Karpas-422 (cell line): Measurements from ENCODE around the gene AQP1. TPM values are rescaled to one million over a fixed set of nuclear protein-coding genes. Genes with fewer than 3 reads are reported as not detected.

Source experiments
- DNase-seq: peaks from one replicate; pipeline ENCODE4 v3.0.0-alpha.2; 2015
- H2AFZ ChIP-seq: fragments of 200-600 bp; sonication (generic); 2 replicates; pipeline ENCODE4 v1.6.1; 2014; ENCODE audit warnings: antibody characterized with exemption, low read length, mixed read lengths
- H3K27ac ChIP-seq: fragments of 200-600 bp; sonication (generic); 2 replicates; pipeline ENCODE4 v1.5.1; 2014; ENCODE audit warnings: mild to moderate bottlenecking, low read length, moderate library complexity
- H3K27me3 ChIP-seq: fragments of 200-600 bp; sonication (generic); 2 replicates; pipeline ENCODE4 v1.6.1; 2014; ENCODE audit warnings: low read length, mixed read lengths
- H3K36me3 ChIP-seq: fragments of 200-600 bp; sonication (generic); 2 replicates; pipeline ENCODE4 v1.6.1; 2014; ENCODE audit warnings: low read length, mixed read lengths; ENCODE audit not compliant: insufficient read depth
- H3K4me1 ChIP-seq: fragments of 200-600 bp; sonication (generic); 2 replicates; pipeline ENCODE4 v1.6.1; 2014; ENCODE audit warnings: mild to moderate bottlenecking, low read length, mixed read lengths
- H3K4me2 ChIP-seq: fragments of 200-600 bp; sonication (generic); 2 replicates; pipeline ENCODE4 v1.6.1; 2014; ENCODE audit warnings: low read length, low read depth, mild to moderate bottlenecking; ENCODE audit not compliant: poor library complexity, severe bottlenecking
- H3K4me3 ChIP-seq: fragments of 200-600 bp; sonication (generic); 2 replicates; pipeline ENCODE4 v1.5.1; 2014; ENCODE audit warnings: mild to moderate bottlenecking, antibody characterized with exemption, low read length, mixed read lengths
- H3K79me2 ChIP-seq: fragments of 200-600 bp; sonication (generic); 2 replicates; pipeline ENCODE4 v1.6.1; 2014; ENCODE audit warnings: mild to moderate bottlenecking, low read length, mixed read lengths
- H3K9ac ChIP-seq: fragments of 200-600 bp; sonication (generic); 2 replicates; pipeline ENCODE4 v1.6.0; 2014; ENCODE audit warnings: low read length
- H3K9me2 ChIP-seq: fragments of 200-600 bp; sonication (generic), shearing (Covaris generic); replicated peaks from 2 replicates; pipeline ENCODE4 v1.6.0; 2014; ENCODE audit warnings: mild to moderate bottlenecking, low read length, moderate library complexity; ENCODE audit not compliant: insufficient read depth
- H3K9me3 ChIP-seq: fragments of 300-700, 200-600 bp; sonication (generic); 2 replicates; pipeline ENCODE4 v1.6.1; 2014; ENCODE audit warnings: low read length, mixed read lengths
- H4K20me1 ChIP-seq: fragments of 200-600 bp; sonication (generic); 2 replicates; pipeline ENCODE4 v1.6.1; 2014; ENCODE audit warnings: mild to moderate bottlenecking, antibody characterized with exemption, low read length, low read depth; ENCODE audit not compliant: insufficient read depth
- total RNA-seq: library from RNA; depleted of rRNA; stranded (reverse); fragments of >200 nt; shearing (Covaris generic); gene quantifications from 2 replicates; pipeline ENCODE4 v1.2.3, GENCODE V29; 2014; ENCODE audit warnings: low replicate concordance

Gene AQP1
- total RNA-seq, 1 experiment from 2014 or later, result 0.82 TPM

- H3K9me3 ChIP-seq, result no peaks in the 10 kb centered on the region
- H3K27me3 ChIP-seq, result no peaks in the 10 kb centered on the region
- no peak overlapping the region for H3K27ac ChIP-seq
- H4K20me1 ChIP-seq, result no peaks in the 10 kb centered on the region
- H3K9ac ChIP-seq, result no peak overlapping the region
- no peak overlapping the region for H3K4me2 ChIP-seq
- no peaks in the 10 kb centered on the region; the same call in 1 of the 2 replicates for H3K4me1 ChIP-seq
- H3K9me2 ChIP-seq, result no peaks in the 10 kb centered on the region
- H3K79me2 ChIP-seq, result no peaks in the 10 kb centered on the region
- no peak overlapping the region for H3K4me3 ChIP-seq
- H2AFZ ChIP-seq, result no peak overlapping the region
- DNase-seq, result no peak
- no peaks in the 10 kb centered on the region for H3K36me3 ChIP-seq
Measured at GRCh38 chr7:30911133-30911532, 520 bp upstream of the AQP1 start.

- no peak for DNase-seq
- H3K9ac ChIP-seq, result no peak overlapping the region
- H3K9me2 ChIP-seq, result no peaks in the 10 kb centered on the region
- no peaks in the 10 kb centered on the region for H3K36me3 ChIP-seq
- no peak overlapping the region for H3K27ac ChIP-seq
- no peak overlapping the region for H3K4me2 ChIP-seq
- no peak overlapping the region for H2AFZ ChIP-seq
- no peaks in the 10 kb centered on the region for H3K9me3 ChIP-seq
- no peaks in the 10 kb centered on the region for H4K20me1 ChIP-seq
- no peaks in the 10 kb centered on the region for H3K27me3 ChIP-seq
- no peaks in the 10 kb centered on the region for H3K79me2 ChIP-seq
- no peaks in the 10 kb centered on the region; the same call in 1 of the 2 replicates for H3K4me1 ChIP-seq
- H3K4me3 ChIP-seq, result no peak overlapping the region
Measured at GRCh38 chr7:30912021-30912730, 523 bp downstream of the AQP1 start.

GRCh38 chr7:30912731-30912985 lies 1.0 kb downstream of the AQP1 start:
- Histone ChIP-seq H3K36me3 (no peaks in the 10 kb centered on the region), H2AFZ (no peak overlapping the region), H3K4me3 (no peak overlapping the region), H3K9me2 (no peaks in the 10 kb centered on the region), H3K9ac (no peak overlapping the region), H3K79me2 (no peaks in the 10 kb centered on the region), H3K4me1 (no peaks in the 10 kb centered on the region; the same call in 1 of the 2 replicates), H3K27ac (no peak overlapping the region), H3K27me3 (no peaks in the 10 kb centered on the region), H4K20me1 (no peaks in the 10 kb centered on the region), H3K9me3 (no peaks in the 10 kb centered on the region), H3K4me2 (no peak overlapping the region)
- DNase-seq, result no peak

- no peaks in the 10 kb centered on the region; the same call in 1 of the 2 replicates for H3K4me1 ChIP-seq
- H3K9ac ChIP-seq, result no peak overlapping the region
- no peaks in the 10 kb centered on the region for H3K9me2 ChIP-seq
- H2AFZ ChIP-seq, result no peak overlapping the region
- no peaks in the 10 kb centered on the region for H3K9me3 ChIP-seq
- DNase-seq, result no peak
- no peak overlapping the region for H3K27ac ChIP-seq
- no peak overlapping the region for H3K4me3 ChIP-seq
- H3K36me3 ChIP-seq, result no peaks in the 10 kb centered on the region
- no peaks in the 10 kb centered on the region for H4K20me1 ChIP-seq
- H3K79me2 ChIP-seq, result no peaks in the 10 kb centered on the region
- no peaks in the 10 kb centered on the region for H3K27me3 ChIP-seq
- H3K4me2 ChIP-seq, result no peak overlapping the region
Measured at GRCh38 chr7:30912986-30913811, 1.5 kb downstream of the AQP1 start.

- H3K27ac ChIP-seq, result no peak overlapping the region
- H4K20me1 ChIP-seq, result no peaks in the 10 kb centered on the region
- H3K4me1 ChIP-seq, result no peaks in the 10 kb centered on the region
- H3K36me3 ChIP-seq, result no peaks in the 10 kb centered on the region
- H3K4me3 ChIP-seq, result no peak overlapping the region
- no peaks in the 10 kb centered on the region for H3K9me3 ChIP-seq
- H3K79me2 ChIP-seq, result no peaks in the 10 kb centered on the region
- H3K9ac ChIP-seq, result no peak overlapping the region
- H3K9me2 ChIP-seq, result no peaks in the 10 kb centered on the region
- H3K4me2 ChIP-seq, result no peak overlapping the region
- H3K27me3 ChIP-seq, result no peaks in the 10 kb centered on the region
- no peak for DNase-seq
- no peak overlapping the region for H2AFZ ChIP-seq
Measured at GRCh38 chr7:30913821-30914515, 2.3 kb downstream of the AQP1 start.

GRCh38 chr7:30914596-30914995 lies 2.9 kb downstream of the AQP1 start:
- Histone ChIP-seq H3K27ac (no peak overlapping the region), H2AFZ (no peak overlapping the region), H3K9me2 (no peaks in the 10 kb centered on the region), H3K9ac (no peak overlapping the region), H3K4me2 (no peak overlapping the region), H3K4me3 (no peak overlapping the region), H3K79me2 (no peaks in the 10 kb centered on the region), H3K27me3 (no peaks in the 10 kb centered on the region), H3K4me1 (no peaks in the 10 kb centered on the region), H3K36me3 (no peaks in the 10 kb centered on the region), H4K20me1 (no peaks in the 10 kb centered on the region), H3K9me3 (no peaks in the 10 kb centered on the region)
- no peak for DNase-seq

GRCh38 chr7:30915005-30915601 lies 3.5 kb downstream of the AQP1 start:
- no peak overlapping the region for H3K27ac ChIP-seq
- no peaks in the 10 kb centered on the region for H3K9me2 ChIP-seq
- H3K27me3 ChIP-seq, result no peaks in the 10 kb centered on the region
- no peaks in the 10 kb centered on the region for H4K20me1 ChIP-seq
- no peak for DNase-seq
- H3K4me3 ChIP-seq, result no peak overlapping the region
- H3K4me2 ChIP-seq, result no peak overlapping the region
- no peaks in the 10 kb centered on the region for H3K79me2 ChIP-seq
- no peaks in the 10 kb centered on the region for H3K4me1 ChIP-seq
- H3K9me3 ChIP-seq, result no peaks in the 10 kb centered on the region
- no peak overlapping the region for H3K9ac ChIP-seq
- H2AFZ ChIP-seq, result no peak overlapping the region
- no peaks in the 10 kb centered on the region for H3K36me3 ChIP-seq

GRCh38 chr7:30915751-30916150 lies 4.1 kb downstream of the AQP1 start:
- no peaks in the 10 kb centered on the region for H3K9me3 ChIP-seq
- no peaks in the 10 kb centered on the region for H3K27me3 ChIP-seq
- no peaks in the 10 kb centered on the region for H3K4me1 ChIP-seq
- no peak overlapping the region for H3K9ac ChIP-seq
- H3K4me3 ChIP-seq, result no peak overlapping the region
- no peaks in the 10 kb centered on the region for H3K79me2 ChIP-seq
- no peaks in the 10 kb centered on the region for H3K9me2 ChIP-seq
- no peaks in the 10 kb centered on the region for H3K36me3 ChIP-seq
- H2AFZ ChIP-seq, result no peak overlapping the region
- DNase-seq, result no peak
- H3K27ac ChIP-seq, result no peak overlapping the region
- no peaks in the 10 kb centered on the region for H4K20me1 ChIP-seq
- H3K4me2 ChIP-seq, result no peak overlapping the region
